ENCODE data around the gene KLLN.
A peak's percentile ranks its signal among the peaks of the same experiment; 100 is the strongest.
"Not testable (repeated sequence)": the region's sequence is repeated elsewhere in the genome, so short reads cannot be mapped to it uniquely, and the experiment has no call there.

KLLN gene

DNA sequence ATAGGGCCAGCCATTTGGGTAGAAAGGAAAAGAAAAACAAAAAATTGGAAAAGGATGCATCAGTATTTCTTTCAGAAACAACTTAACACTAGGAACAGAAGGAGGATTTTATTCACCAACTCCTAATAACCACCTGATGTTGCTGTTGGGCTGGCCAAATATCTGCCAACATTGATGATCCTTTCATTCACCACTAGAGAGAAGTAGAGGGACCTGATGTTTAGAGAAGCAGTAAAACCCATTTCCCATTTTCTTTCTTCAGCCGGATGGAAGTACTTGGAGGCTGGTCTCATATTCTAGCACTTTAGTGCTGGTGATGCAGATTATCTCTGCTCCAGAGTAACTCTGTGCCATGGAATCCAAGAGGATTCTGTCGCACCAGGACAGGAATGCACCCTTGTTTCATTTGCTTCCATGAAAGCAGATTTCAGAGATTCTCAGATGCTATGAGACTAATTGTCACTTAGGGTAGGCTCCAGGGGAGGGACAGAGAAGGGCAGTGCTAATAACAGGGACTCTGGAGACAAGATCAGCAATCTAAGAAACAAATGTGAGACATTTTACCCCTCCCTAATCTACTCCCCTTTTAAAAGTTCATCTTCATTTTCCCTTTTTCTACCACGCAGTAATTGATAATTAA is 3.1 kb downstream of the KLLN start:
- Mint-ChIP-seq H3K27me3 (no peaks in the 10 kb centered on the region), H3K4me3 (no peak overlapping the region), H3K27ac (peak overlapping the region; percentile 2), H3K4me1 (peaks cover 29% of the 10 kb centered on the region), H3K36me3 (ENCODE audit: low read depth) (peaks cover 2% of the 10 kb centered on the region), H3K9me3 (no peaks in the 10 kb centered on the region)
- no peak for DNase-seq
- ATAC-seq = no peak

DNA sequence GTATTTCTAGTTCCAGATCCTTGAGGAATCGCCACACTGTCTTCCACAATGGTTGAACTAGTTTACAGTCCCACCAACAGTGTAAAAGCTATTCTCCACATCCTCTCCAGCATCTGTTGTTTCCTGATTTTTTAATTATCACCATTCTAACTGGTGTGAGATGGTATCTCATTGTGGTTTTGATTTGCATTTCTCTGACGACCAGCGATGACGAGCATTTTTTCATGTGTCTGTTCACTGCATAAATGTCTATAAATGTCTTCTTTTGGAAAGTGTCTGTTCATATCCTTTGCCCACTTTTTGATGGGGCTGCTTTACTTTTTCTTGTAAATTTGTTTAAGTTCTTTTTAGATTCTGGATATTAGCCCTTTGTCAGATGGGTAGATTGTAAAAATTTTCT is 7.7 kb downstream of the KLLN start:
- Mint-ChIP-seq H3K27ac (peak overlapping the region; percentile 9), H3K4me1 (peaks cover 16% of the 10 kb centered on the region)
- H3K36me3 Mint-ChIP-seq (ENCODE audit: low read depth); H3K4me3 Mint-ChIP-seq; ATAC-seq; DNase-seq; H3K9me3 Mint-ChIP-seq; H3K27me3 Mint-ChIP-seq: not testable (repeated sequence)

DNA sequence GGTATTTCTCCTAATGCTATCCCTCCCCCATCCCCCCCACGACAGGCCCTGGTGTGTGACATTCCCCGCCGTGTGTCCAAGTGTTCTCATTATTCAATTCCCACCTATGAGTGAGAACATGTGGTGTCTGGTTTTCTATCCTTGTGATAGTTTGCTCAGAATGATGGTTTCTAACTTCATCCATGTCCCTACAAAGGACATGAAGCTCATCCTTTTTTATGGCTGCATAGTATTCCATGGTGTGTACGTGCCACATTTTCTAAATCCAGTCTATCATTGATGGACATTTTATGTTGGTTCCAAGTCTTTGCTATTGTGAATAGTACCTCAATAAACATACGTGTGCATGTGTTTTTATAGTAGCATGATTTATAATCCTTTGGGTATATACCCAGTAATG is 8.1 kb downstream of the KLLN start:
- not testable (repeated sequence) for H3K27me3 Mint-ChIP-seq; ATAC-seq; H3K9me3 Mint-ChIP-seq; DNase-seq; H3K36me3 Mint-ChIP-seq (ENCODE audit: low read depth); H3K4me3 Mint-ChIP-seq; H3K27ac Mint-ChIP-seq
- H3K4me1 Mint-ChIP-seq = peaks cover 13% of the 10 kb centered on the region

DNA sequence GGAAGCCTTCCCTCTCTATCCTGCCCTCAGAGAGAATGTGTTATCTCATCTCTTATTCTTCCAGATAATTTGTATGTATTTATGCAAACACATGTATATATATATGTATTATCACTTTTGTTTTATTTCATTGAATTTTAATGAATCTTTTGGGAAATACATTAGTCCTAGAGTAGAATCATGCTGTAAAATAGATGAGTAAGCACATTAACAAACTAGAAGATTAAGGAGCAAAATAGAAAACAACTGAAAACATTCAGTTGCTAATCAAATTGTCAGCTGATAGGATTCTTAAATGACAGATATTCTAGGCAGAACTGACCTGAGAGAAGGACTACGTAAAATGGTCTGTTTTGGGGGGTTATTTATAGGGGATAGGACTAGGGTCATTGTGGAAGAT is 11.2 kb downstream of the KLLN start:
- Mint-ChIP-seq H3K27me3 (no peaks in the 10 kb centered on the region), H3K4me3 (no peak overlapping the region), H3K9me3 (no peaks in the 10 kb centered on the region), H3K27ac (no peak overlapping the region), H3K36me3 (ENCODE audit: low read depth) (no peaks in the 10 kb centered on the region), H3K4me1 (peaks cover 10% of the 10 kb centered on the region)
- DNase-seq (no peak), ATAC-seq (no peak)

DNA sequence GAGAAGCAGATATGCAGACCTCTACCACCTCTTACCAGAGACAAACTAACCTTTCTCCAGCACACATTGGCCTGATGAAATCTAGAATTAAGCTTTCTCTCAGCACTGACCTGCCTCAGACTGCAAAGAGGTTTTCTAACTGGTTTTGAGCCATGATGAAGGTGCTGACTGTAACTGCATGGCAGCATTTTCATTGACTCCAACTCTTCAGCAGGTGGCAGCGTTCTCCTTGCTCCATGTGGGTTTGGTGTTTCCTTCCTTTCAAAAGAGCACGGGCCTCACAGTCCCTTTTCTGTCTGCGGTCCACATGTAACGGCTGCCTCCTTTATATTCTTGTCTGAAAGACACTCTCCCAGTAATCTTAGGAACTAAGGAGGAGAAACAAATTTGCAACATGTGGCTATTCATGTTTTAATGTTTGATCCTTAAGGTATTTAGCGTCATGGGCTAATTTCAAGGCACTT is 12.6 kb downstream of the KLLN start:
- Mint-ChIP-seq H3K9me3 (no peaks in the 10 kb centered on the region), H3K27me3 (no peaks in the 10 kb centered on the region), H3K4me3 (no peak overlapping the region), H3K4me1 (peaks cover 9% of the 10 kb centered on the region), H3K27ac (no peak overlapping the region), H3K36me3 (ENCODE audit: low read depth) (no peaks in the 10 kb centered on the region)
- peak; percentile 36 for DNase-seq
- ATAC-seq = peak; percentile 86

DNA sequence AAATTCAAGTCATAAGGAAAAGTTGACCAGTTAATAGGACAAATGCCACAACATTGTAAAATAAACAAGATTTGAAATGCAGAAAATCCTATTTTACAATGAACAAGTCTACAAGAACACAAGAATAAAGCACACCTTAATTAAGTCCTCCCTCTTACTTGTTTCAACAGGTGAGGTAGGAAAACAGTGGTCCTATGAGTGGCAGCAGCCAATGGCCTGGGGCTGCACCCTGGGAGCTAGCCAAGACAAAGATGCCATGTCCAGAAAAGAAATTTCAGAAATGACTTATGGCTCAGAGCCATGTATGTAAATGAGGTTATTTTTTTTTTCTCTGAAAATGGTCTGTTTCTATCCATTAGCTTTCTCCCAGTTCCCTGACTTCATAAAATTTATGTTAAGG is 14.3 kb downstream of the KLLN start:
- Mint-ChIP-seq H3K27ac (no peak overlapping the region), H3K27me3 (no peaks in the 10 kb centered on the region)

DNA sequence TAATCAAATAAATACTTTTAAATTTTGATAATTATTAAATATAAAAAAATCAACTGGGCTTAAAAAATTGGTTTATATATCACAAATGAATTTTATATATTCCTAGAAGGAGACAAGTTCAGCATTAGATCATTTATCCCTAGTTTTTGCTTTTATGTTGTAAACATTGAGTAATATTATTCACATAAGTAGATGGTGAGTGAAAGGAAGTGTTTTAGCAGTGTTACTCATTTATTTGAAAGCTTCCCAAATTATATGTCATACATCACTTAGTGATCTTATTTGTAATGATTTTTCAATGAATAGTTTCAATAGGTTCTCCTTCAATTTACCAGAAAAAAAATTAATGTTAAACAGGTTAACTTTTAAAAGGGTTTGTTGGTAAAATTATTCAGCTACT is 15.8 kb downstream of the KLLN start:
- Mint-ChIP-seq H3K9me3 (no peaks in the 10 kb centered on the region), H3K4me3 (no peak overlapping the region)
- no peak for ATAC-seq

More for the DNA sequence above, 14.3 kb downstream of the KLLN start:
- H3K9me3 Mint-ChIP-seq = no peaks in the 10 kb centered on the region
- no peak for ATAC-seq
- no peaks in the 10 kb centered on the region for H3K36me3 Mint-ChIP-seq (ENCODE audit: low read depth)
- no peak overlapping the region for H3K4me3 Mint-ChIP-seq
- DNase-seq = no peak
- H3K4me1 Mint-ChIP-seq = peaks cover 7% of the 10 kb centered on the region

DNA sequence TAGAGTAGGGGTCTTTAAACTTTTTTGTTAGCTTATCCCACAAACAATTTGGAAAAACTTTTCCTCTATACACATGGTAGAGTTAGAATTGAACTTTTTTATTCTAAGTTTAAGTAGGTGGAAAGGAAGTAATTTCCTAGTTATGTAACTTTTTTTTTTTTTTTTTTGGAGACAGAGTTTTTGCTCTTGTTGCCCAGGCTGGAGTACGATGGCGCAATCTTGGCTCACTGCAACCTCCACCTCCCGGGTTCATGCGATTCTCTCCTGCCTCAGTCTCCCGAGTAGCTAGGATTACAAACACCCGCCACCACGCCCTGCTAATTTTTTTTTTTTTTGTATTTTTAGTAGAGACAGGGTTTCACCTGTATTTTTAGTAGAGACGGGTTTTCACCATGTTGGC is 16.6 kb downstream of the KLLN start:
- not testable (repeated sequence) for H3K4me3 Mint-ChIP-seq; H3K4me1 Mint-ChIP-seq; H3K27ac Mint-ChIP-seq; DNase-seq; H3K36me3 Mint-ChIP-seq (ENCODE audit: low read depth); ATAC-seq; H3K27me3 Mint-ChIP-seq; H3K9me3 Mint-ChIP-seq

More for the DNA sequence above, 15.8 kb downstream of the KLLN start:
- DNase-seq = no peak
- H3K4me1 Mint-ChIP-seq = peaks cover 7% of the 10 kb centered on the region
- no peak overlapping the region for H3K27ac Mint-ChIP-seq
- no peaks in the 10 kb centered on the region for H3K27me3 Mint-ChIP-seq
- H3K36me3 Mint-ChIP-seq (ENCODE audit: low read depth) = no peaks in the 10 kb centered on the region

DNA sequence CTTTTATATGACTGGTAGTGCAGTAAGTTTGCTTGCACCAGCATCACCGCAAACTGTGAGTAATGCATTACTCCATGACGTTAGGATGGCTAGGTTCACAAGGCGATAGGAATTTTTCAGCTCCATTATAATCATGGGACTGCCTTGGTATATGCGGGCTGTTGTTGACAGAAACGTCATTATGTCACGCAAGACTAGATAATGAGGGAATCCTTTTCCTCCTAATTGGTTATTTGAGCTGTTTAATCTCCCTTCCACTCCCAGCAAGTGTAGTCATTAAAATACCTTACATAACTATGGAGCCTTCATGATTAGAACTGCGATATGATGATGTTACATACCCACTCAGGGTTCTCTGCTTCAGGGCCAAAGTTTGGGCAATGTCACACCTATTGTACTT is 17.3 kb downstream of the KLLN start:
- no peak for ATAC-seq
- DNase-seq = no peak
- H3K4me1 Mint-ChIP-seq = peaks cover 4% of the 10 kb centered on the region

DNA sequence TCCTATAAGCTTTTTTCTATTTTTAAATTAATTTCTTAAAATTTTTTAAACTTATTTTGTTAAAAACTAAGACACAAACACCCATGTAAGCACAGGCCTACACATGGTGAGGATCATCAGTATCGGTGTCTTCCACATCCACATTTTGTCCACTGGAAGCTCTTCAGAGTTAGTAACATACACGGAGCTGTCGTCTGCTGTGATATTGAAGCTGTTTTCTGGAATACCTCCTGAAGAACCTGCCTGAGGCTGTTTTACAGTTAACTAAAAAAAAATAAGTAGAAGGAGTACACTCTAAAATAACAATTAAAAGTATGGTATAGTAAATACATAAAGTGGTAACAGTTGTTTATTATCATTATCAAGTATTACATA is 17.7 kb downstream of the KLLN start:
- no peak for ATAC-seq
- peaks cover under 1% of the 10 kb centered on the region for H3K4me1 Mint-ChIP-seq
- H3K36me3 Mint-ChIP-seq (ENCODE audit: low read depth) = no peaks in the 10 kb centered on the region

More for the DNA sequence above, 17.3 kb downstream of the KLLN start:
- no peaks in the 10 kb centered on the region for H3K9me3 Mint-ChIP-seq
- H3K27me3 Mint-ChIP-seq = no peaks in the 10 kb centered on the region
- H3K4me3 Mint-ChIP-seq = no peak overlapping the region
- no peak overlapping the region for H3K27ac Mint-ChIP-seq
- H3K36me3 Mint-ChIP-seq (ENCODE audit: low read depth) = no peaks in the 10 kb centered on the region

DNA sequence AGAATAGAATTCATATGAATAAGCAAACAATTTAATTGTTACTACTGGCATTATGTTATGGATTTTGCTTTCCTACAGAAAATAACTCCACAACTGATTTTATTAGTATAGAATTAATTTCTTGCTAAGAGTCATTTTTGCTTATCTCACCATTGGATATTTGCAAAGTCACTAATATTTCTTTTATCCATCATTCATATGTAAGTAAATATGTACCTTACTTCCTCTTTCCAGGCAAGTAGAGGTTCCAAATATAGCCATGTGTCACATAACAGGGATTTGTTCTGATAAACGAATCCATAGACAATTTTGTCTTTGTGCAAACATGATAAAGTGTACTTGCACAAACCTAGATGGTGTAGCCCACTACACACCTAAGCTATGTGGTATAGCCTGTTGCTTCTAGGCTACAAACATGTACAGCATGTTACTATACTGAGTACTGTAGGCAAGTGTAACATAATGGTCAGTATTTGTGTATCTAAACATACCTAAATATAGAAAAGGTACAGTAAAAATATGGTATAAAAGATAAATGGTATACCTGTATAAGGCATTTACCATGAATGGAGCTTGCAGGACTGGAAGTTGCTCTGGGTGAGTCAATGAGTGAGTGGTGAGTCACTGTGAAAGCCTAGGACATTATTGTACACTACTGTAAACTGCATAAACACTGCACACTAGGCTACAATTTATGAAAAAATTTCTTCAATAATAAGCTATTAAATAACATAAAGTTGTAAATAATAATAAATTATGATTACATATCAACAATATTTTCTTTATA is 18.3 kb downstream of the KLLN start:
- Mint-ChIP-seq H3K4me3 (no peak overlapping the region), H3K27me3 (no peaks in the 10 kb centered on the region), H3K4me1 (no peaks in the 10 kb centered on the region), H3K9me3 (no peaks in the 10 kb centered on the region), H3K36me3 (ENCODE audit: low read depth) (no peaks in the 10 kb centered on the region), H3K27ac (no peak overlapping the region)
- DNase-seq = no peak
- no peak for ATAC-seq

More for the DNA sequence above, 17.7 kb downstream of the KLLN start:
- no peak overlapping the region for H3K27ac Mint-ChIP-seq
- no peak overlapping the region for H3K4me3 Mint-ChIP-seq
- no peaks in the 10 kb centered on the region for H3K27me3 Mint-ChIP-seq
- no peaks in the 10 kb centered on the region for H3K9me3 Mint-ChIP-seq
- no peak for DNase-seq

DNA sequence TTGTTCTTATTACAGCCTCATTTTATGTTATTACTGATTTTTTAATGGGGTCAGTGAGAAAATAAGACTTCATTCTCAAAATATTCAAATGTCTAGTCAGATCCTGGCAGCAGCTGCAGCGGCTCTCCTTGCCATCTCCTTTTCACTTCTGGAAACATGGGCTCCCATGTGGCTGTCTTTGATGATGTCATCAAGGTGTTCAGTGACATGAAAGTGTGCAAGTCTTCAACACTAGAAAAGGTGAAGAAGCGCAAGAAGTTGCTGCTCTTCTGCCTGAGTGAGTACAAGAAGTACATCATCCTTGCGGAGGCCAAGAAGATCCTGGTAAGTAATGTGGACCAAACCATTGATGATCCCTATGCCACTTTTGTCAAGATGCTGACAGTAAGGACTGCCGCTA is 19.6 kb downstream of the KLLN start:
- H3K27ac Mint-ChIP-seq = no peak overlapping the region
- H3K27me3 Mint-ChIP-seq = no peaks in the 10 kb centered on the region
- DNase-seq = no peak
- no peak overlapping the region for H3K4me3 Mint-ChIP-seq
- H3K9me3 Mint-ChIP-seq = no peaks in the 10 kb centered on the region
- H3K36me3 Mint-ChIP-seq (ENCODE audit: low read depth) = no peaks in the 10 kb centered on the region
- no peak for ATAC-seq
- no peaks in the 10 kb centered on the region for H3K4me1 Mint-ChIP-seq

DNA sequence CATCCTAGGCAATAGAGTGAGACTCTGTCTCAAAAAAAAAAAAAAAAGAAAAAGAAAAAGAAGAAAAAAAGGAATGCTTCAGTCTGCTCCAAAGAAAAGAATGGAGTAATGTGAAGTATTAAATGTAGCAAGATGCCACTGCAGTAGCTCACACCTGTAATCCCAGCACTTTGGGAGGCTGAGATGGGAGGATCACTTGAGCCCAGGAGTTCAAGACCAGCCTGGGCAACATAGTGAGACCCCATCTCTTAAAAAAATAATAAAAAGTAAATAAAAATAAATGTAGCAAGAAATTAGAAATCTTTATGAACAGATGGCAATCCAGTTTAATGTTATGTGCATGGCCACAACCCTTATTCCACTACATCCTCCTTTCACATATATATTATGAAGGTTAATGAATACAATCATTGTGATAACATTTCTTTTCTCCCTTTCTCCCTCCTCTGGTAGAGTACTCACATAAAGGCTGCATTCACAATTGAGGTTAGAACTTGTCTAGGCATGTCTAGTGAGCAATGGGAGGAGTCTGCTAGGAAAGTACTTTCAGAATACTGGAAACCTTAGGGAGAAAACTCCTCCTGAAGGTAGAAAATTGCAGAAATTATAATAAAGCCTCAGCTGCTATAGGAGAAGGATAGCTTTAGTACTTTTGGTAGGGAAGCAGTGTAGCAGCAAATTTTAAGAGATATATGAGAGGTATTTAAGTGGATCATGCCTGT is 20.4 kb downstream of the KLLN start:
- no peaks in the 10 kb centered on the region for H3K9me3 Mint-ChIP-seq
- H3K27me3 Mint-ChIP-seq = no peaks in the 10 kb centered on the region
- H3K36me3 Mint-ChIP-seq (ENCODE audit: low read depth) = no peaks in the 10 kb centered on the region
- no peak overlapping the region for H3K27ac Mint-ChIP-seq
- no peaks in the 10 kb centered on the region for H3K4me1 Mint-ChIP-seq
- no peak overlapping the region for H3K4me3 Mint-ChIP-seq
- ATAC-seq (no peak), DNase-seq (no peak)

DNA sequence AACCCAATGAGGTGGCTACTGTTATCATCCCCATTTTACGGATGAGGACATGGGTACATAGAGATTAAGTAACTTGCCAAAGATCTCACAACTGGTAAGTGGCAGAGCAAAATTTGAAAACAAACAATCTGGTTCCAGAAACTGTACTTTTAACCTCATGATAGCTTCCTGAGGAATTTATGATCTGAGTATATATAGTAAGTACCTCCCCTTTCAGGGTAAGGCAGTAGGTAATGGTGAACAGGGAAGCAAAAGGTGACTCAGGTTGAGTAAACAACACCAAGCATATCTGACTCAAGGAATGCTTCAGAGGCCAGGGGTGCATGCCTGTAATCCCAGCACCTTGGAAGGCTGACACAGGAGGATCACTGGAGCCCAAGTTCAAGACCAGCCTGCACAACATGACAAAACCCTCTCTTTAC is 21.1 kb downstream of the KLLN start:
- Mint-ChIP-seq H3K27ac (no peak overlapping the region), H3K4me3 (no peak overlapping the region), H3K27me3 (no peaks in the 10 kb centered on the region), H3K9me3 (no peaks in the 10 kb centered on the region), H3K36me3 (ENCODE audit: low read depth) (peaks cover under 1% of the 10 kb centered on the region), H3K4me1 (no peaks in the 10 kb centered on the region)
- ATAC-seq = no peak
- no peak for DNase-seq

DNA sequence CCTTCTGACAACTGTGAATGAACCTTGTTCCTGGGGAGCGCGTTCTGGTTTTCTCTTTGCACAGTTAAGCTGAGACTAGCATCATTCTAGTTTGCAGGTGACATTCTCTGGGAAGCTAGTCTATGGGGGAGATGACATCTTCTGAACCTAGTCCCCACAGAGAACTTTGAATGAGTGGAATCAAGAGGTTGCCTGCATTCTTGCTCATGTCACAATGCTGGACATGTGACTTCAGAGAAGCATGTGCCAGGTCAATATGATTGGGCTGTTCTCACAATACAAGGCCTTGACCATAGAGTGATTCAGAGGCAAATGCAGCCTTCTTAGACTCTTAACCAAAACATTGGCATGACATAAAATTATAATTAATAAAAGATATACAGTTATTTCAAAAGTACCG is 22.1 kb downstream of the KLLN start:
- Mint-ChIP-seq H3K27me3 (no peaks in the 10 kb centered on the region), H3K27ac (no peak overlapping the region), H3K4me1 (no peaks in the 10 kb centered on the region), H3K36me3 (ENCODE audit: low read depth) (peaks cover 1% of the 10 kb centered on the region), H3K9me3 (peaks cover 6% of the 10 kb centered on the region), H3K4me3 (no peak overlapping the region)
- ATAC-seq (no peak), DNase-seq (no peak)
